Vagina (tissue), 2 donors: ENCODE data around the gene CXCL16.

Experiments used
- CTCF ChIP-seq, 3 experiments: fragments of 450-650 bp in 2 of 3; fragments of 200-600 bp in 1 of 3; sonication (generic) in 1 of 3; IDR thresholded peaks; one replicate each; pipeline ENCODE4 v1.5.1; 2017 to 2019; ENCODE audit warnings: antibody characterized with exemption in 3 of 3, mild to moderate bottlenecking in 2 of 3, moderate library complexity in 2 of 3
- POLR2A ChIP-seq, 2 donors: fragments of 450-650 bp; IDR thresholded peaks; one replicate each; pipeline ENCODE4 v1.6.1; 2017; ENCODE audit warnings: antibody characterized with exemption in 2 of 2, mild to moderate bottlenecking in 2 of 2, moderate library complexity in 2 of 2

GRCh38 chr17:4691686-4692085, 48.0 kb downstream of the CXCL16 start:
- TF ChIP-seq POLR2A (IDR thresholded peaks at IDR 0.05) (no peak), CTCF (IDR thresholded peaks at IDR 0.05) (no peak)
